ENCODE measurements around the gene NPTX1.

Gene NPTX1

GRCh38 chr17:80504686-80505413 is 28.4 kb upstream of the NPTX1 start:
- FAIRE-seq, result no peak

GRCh38 chr17:80503921-80504320 is 27.5 kb upstream of the NPTX1 start:
- FAIRE-seq, result no peak
- no peak for DNase-seq (ENCODE audit: extremely low spot score, insufficient read length, low read depth)

More at GRCh38 chr17:80504686-80505413, 28.4 kb upstream of the NPTX1 start:
- DNase-seq (ENCODE audit: extremely low spot score, insufficient read length, low read depth), result no peak

- FAIRE-seq (no peak), DNase-seq (ENCODE audit: extremely low spot score, insufficient read length, low read depth) (no peak)
Measured at GRCh38 chr17:80503031-80503430, 26.6 kb upstream of the NPTX1 start.

GRCh38 chr17:80502578-80502877 is 26.1 kb upstream of the NPTX1 start:
- DNase-seq (ENCODE audit: extremely low spot score, insufficient read length, low read depth), result no peak
- no peak for FAIRE-seq

GRCh38 chr17:80501741-80502577 is 25.6 kb upstream of the NPTX1 start:
- no peak for FAIRE-seq

GRCh38 chr17:80499961-80500665 is 23.7 kb upstream of the NPTX1 start:
- no peak for FAIRE-seq
- DNase-seq (ENCODE audit: extremely low spot score, insufficient read length, low read depth), result no peak

More at GRCh38 chr17:80501741-80502577, 25.6 kb upstream of the NPTX1 start:
- no peak for DNase-seq (ENCODE audit: extremely low spot score, insufficient read length, low read depth)

- DNase-seq (ENCODE audit: extremely low spot score, insufficient read length, low read depth) (no peak), FAIRE-seq (no peak)
Measured at GRCh38 chr17:80499560-80499959, 23.2 kb upstream of the NPTX1 start.

- no peak for FAIRE-seq
- DNase-seq (ENCODE audit: extremely low spot score, insufficient read length, low read depth), result no peak
Measured at GRCh38 chr17:80498920-80499410, 22.6 kb upstream of the NPTX1 start.

GRCh38 chr17:80498242-80498919 is 22.0 kb upstream of the NPTX1 start:
- no peak for FAIRE-seq
- no peak for DNase-seq (ENCODE audit: extremely low spot score, insufficient read length, low read depth)

- FAIRE-seq (peak; percentile 59), DNase-seq (ENCODE audit: extremely low spot score, insufficient read length, low read depth) (no peak)
Measured at GRCh38 chr17:80497726-80498241, 21.4 kb upstream of the NPTX1 start.

- DNase-seq (ENCODE audit: extremely low spot score, insufficient read length, low read depth) (no peak), FAIRE-seq (no peak)
Measured at GRCh38 chr17:80494547-80494946, 18.1 kb upstream of the NPTX1 start.

GRCh38 chr17:80492343-80493136 is 16.1 kb upstream of the NPTX1 start:
- no peak for DNase-seq (ENCODE audit: extremely low spot score, insufficient read length, low read depth)

GRCh38 chr17:80491478-80492342 is 15.3 kb upstream of the NPTX1 start:
- FAIRE-seq (no peak), DNase-seq (ENCODE audit: extremely low spot score, insufficient read length, low read depth) (no peak)

More at GRCh38 chr17:80492343-80493136, 16.1 kb upstream of the NPTX1 start:
- no peak for FAIRE-seq

GRCh38 chr17:80487511-80487910 is 11.1 kb upstream of the NPTX1 start:
- DNase-seq (ENCODE audit: extremely low spot score, insufficient read length, low read depth) (no peak), FAIRE-seq (no peak)

- DNase-seq (ENCODE audit: extremely low spot score, insufficient read length, low read depth) (no peak), FAIRE-seq (no peak)
Measured at GRCh38 chr17:80486692-80487091, 10.3 kb upstream of the NPTX1 start.

- FAIRE-seq (no peak), DNase-seq (ENCODE audit: extremely low spot score, insufficient read length, low read depth) (no peak)
Measured at GRCh38 chr17:80485846-80486245, 9.4 kb upstream of the NPTX1 start.

GRCh38 chr17:80482555-80483308 is 6.3 kb upstream of the NPTX1 start:
- DNase-seq (ENCODE audit: extremely low spot score, insufficient read length, low read depth), result no peak
- FAIRE-seq, result no peak

- no peak for FAIRE-seq
Measured at GRCh38 chr17:80482058-80482318, 5.6 kb upstream of the NPTX1 start.

More at GRCh38 chr17:80482058-80482318, 5.6 kb upstream of the NPTX1 start:
- no peak for DNase-seq (ENCODE audit: extremely low spot score, insufficient read length, low read depth)
